Cardiac fibroblast (primary cell): ENCODE results near the gene SLC48A1.

Source experiments
- DNase-seq, 2 donors: peaks; one replicate each; pipeline versions ENCODE4 v3.0.0 to v3.0.0-alpha.2; 2010; ENCODE audit warnings: low read depth in 2 of 2
- H3K4me3 ChIP-seq, 2 donors: replicated peaks in 1 of 2; 1 replicate in 1 of 2; 2 replicates in 1 of 2; pipeline ENCODE4 v1.5.1; 2011; ENCODE audit warnings: low read depth in 2 of 2, low read length in 2 of 2, mild to moderate bottlenecking in 2 of 2, moderate library complexity in 1 of 2
- CTCF ChIP-seq: IDR thresholded peaks from one replicate; pipeline ENCODE4 v1.5.1; 2011; ENCODE audit warnings: low read depth, mild to moderate bottlenecking, low read length, inconsistent platforms

Gene SLC48A1

GRCh38 chr12:47747126-47747525 is 25.9 kb upstream of the SLC48A1 start:
- H3K4me3 ChIP-seq, result no peak overlapping the region
- DNase-seq, result no peak
- TF ChIP-seq CTCF, result no peak

DNA sequence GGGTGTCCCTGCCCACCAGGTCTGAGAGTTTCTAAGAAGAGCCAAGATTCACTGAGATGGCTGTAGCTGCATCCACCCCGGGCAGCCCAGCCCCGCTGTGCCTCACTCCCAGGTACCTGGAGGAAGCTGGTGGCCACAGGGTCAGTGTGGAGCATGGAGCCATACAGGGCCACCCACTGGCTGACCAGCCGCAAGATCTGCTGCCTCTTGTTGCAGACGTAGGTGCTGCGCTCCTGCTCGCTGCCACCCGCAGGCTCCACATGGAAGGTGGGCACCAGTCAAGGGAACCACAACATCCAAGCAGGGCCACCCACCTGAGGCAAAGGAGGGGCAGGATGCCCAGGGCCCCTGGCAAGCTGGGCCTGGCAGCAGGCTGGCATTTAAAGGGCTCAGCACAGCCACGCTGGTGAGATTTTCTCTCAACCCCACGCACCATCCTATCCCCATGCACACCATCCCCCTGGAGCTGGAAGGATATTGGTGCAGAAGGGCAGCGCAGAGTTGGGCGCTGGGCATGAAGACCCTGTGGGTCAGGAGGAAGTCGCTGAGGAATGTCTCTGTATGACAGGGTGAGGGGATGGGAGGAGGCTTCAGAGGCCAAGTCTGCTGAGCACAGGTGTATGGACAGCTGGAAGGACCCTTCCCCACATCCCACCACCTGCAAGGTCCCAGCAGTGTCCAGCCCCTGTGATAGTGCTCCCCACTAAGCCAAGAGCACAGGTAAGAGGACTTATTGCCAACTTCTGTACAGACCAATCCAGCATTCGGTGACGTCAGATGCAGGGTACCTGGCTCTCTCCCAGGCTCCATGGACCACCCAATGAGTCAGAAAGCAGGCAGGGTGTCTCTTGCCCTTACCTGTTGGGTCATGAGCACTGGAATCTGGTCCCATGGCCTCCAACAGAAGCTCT is 25.2 kb upstream of the SLC48A1 start:
- no peak overlapping the region for H3K4me3 ChIP-seq
- TF ChIP-seq CTCF, result no peak
- no peak for DNase-seq

- DNase-seq, result no peak
- TF ChIP-seq CTCF, result no peak
- H3K4me3 ChIP-seq, result no peak overlapping the region
Measured at GRCh38 chr12:47748507-47748828, 24.6 kb upstream of the SLC48A1 start.

DNA sequence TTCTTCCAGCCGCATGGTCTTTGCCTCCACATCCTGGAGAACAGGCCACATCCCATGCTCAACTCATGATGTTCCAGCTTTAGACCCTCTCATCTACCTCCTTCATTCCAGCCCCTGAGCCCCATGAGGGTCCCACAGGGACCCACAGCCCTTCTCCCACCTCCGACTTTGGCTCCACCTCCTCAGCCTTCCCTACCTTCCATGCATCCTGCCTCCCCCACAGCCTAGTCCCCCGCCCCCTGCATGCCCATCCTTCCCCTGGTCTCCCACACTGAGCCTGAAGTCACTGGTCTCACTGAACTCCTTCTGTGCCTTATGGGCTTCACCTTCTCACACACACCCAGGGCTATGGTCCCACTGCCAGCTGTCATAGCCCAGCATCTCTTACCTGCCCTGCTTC is 24.1 kb upstream of the SLC48A1 start:
- no peak for DNase-seq
- no peak overlapping the region for H3K4me3 ChIP-seq
- TF ChIP-seq CTCF, result no peak

GRCh38 chr12:47750229-47750798 is 22.7 kb upstream of the SLC48A1 start:
- DNase-seq, result no peak
- TF ChIP-seq CTCF, result no peak
- H3K4me3 ChIP-seq, result no peak overlapping the region

DNA sequence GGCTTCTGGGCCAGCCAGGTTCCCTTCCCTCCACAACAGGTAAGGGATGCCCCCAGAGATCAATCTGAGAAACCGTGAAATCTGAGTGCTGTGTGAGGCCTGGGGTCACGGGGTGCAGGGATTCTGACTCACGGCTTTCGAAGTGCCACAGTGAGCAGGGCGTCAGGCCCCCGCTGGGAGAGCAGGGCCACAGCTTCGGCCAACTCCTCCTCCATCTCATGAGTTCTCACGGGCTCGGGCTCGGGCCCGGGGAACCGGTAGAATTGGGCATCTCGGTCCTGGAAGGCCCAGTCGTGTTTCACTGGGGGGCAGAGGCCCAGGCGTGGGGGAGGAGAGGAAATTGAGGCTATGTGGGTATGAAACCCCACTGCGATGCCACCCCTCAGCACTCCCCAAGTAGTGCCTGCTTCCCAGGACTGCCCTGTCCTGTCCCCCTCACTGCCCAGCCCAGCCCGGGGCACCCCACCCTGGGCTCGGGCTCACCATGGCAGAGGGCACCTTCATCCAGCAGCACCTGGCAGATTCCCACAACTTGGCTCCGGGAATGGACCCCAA is 22.0 kb upstream of the SLC48A1 start:
- no peak overlapping the region for H3K4me3 ChIP-seq
- DNase-seq, result no peak
- TF ChIP-seq CTCF, result no peak
